Esophagus muscularis mucosa (tissue), 4 donors: ENCODE results near the gene PPP1R14B. TPM values are rescaled to one million over a fixed set of nuclear protein-coding genes. Genes with fewer than 3 reads are reported as not detected.

Source experiments
- DNase-seq: peaks from one replicate; pipeline ENCODE4 v3.0.0-alpha.2; 2017; ENCODE audit errors: extremely low spot score
- H3K27ac ChIP-seq, 4 donors: fragments of 200-600 bp; sonication (generic); replicated peaks in 1 of 4; 1 replicate in 3 of 4; 2 replicates in 1 of 4; pipeline ENCODE4 v1.5.1; 2016 to 2019; ENCODE audit warnings: mild to moderate bottlenecking in 1 of 4
- H3K27me3 ChIP-seq, 4 donors: fragments of 200-600 bp; sonication (generic); one replicate each; pipeline versions ENCODE4 v1.5.1 to v1.6.0; 2016 to 2019
- H3K36me3 ChIP-seq, 4 donors: fragments of 200-600 bp; sonication (generic); one replicate each; pipeline ENCODE4 v1.5.1; 2016 to 2019
- H3K4me1 ChIP-seq, 4 donors: fragments of 200-600 bp; sonication (generic); one replicate each; pipeline ENCODE4 v1.5.1; 2016 to 2019
- H3K4me3 ChIP-seq, 4 donors: fragments of 200-600 bp; sonication (generic); 1 replicate in 2 of 4; 2 replicates in 2 of 4; pipeline ENCODE4 v1.5.1; 2016 to 2019; ENCODE audit warnings: mild to moderate bottlenecking in 4 of 4, moderate library complexity in 1 of 4
- H3K9me3 ChIP-seq, 4 donors: fragments of 200-600 bp; sonication (generic); 1 replicate in 3 of 4; 2 replicates in 1 of 4; pipeline ENCODE4 v1.5.1; 2016 to 2019
- CTCF ChIP-seq, 3 experiments: fragments of 200-600 bp in 2 of 3; fragments of 450-650 bp in 1 of 3; sonication (generic) in 2 of 3; IDR thresholded peaks; one replicate each; pipeline ENCODE4 v1.5.1; 2017 to 2019; ENCODE audit warnings: antibody characterized with exemption in 3 of 3, mild to moderate bottlenecking in 2 of 3, moderate library complexity in 1 of 3
- EP300 ChIP-seq: sonication (generic); formaldehyde crosslinking; IDR thresholded peaks from one replicate; pipeline ENCODE4 v1.6.1; 2017; ENCODE audit warnings: antibody characterized with exemption
- POLR2A ChIP-seq: fragments of 450-650 bp; IDR thresholded peaks from one replicate; pipeline ENCODE4 v1.6.1; 2017; ENCODE audit warnings: antibody characterized with exemption, moderate library complexity, mild to moderate bottlenecking, low read depth
- POLR2AphosphoS5 ChIP-seq, 2 donors: sonication (generic); formaldehyde crosslinking; IDR thresholded peaks; one replicate each; pipeline ENCODE4 v1.6.1; 2017; ENCODE audit warnings: antibody characterized with exemption in 2 of 2
- WGBS: methylation state at CpG from one replicate; pipeline ENCODE4 v1.1.5; 2018; 5-methylcytosine and 5-hydroxymethylcytosine counted together
- intact Hi-C: fragments of 100-400 bp; cut with DNase I; formaldehyde crosslinking; loops from one replicate; pipeline ENCODE4 v1.15.1; 2023
- total RNA-seq, 4 donors: library from RNA; depleted of rRNA; stranded (reverse); fragments of >200 nt; gene quantifications; one replicate each; pipeline versions ENCODE4 v1.1.0 to v1.2.1, GENCODE V29; 2016

PPP1R14B gene
- total RNA-seq, 4 donors from 2014 or later, result 50.4 to 92.9 (median 79.8) TPM

GRCh38 chr11:64269540-64270220 is 22.9 kb upstream of the PPP1R14B start:
- Histone ChIP-seq H3K27me3 (no peaks in the 10 kb centered on the region), H3K9me3 (no peaks in the 10 kb centered on the region), H3K27ac (peak overlapping the region; percentile 91 to 98 (median 96)), H3K4me3 (peak overlapping the region; percentile 70 to 81 (median 78)), H3K4me1 (peaks cover 34 to 37% (median 36%) of the 10 kb centered on the region in 4 donors), H3K36me3 (peaks cover 1 to 29% (median 27%) of the 10 kb centered on the region in 4 donors)
- peak in 1 of 2 donors; percentile 96 for TF ChIP-seq POLR2AphosphoS5 (IDR thresholded peaks at IDR 0.05)
- peak; percentile 4 for TF ChIP-seq POLR2A
- TF ChIP-seq CTCF (IDR thresholded peaks at IDR 0.05), result peak in 1 of 3 experiments; percentile 35
- TF ChIP-seq EP300, result no peak
- intact Hi-C loops, result loop anchor here (5.0 kb wide), 1 partner anchor 33 kb away; the partner anchor contains the start of gene CATSPERZ
- 2% methylated on average over 26 of the region's 58 CpGs for WGBS
- DNase-seq, result peak; percentile 99

GRCh38 chr11:64268893-64269539 is 22.3 kb upstream of the PPP1R14B start:
- intact Hi-C loops, result loop anchor here (5.0 kb wide), 1 partner anchor 33 kb away; the partner anchor contains the start of gene CATSPERZ
- 4% methylated on average over 5 of the region's 34 CpGs for WGBS

GRCh38 chr11:64268025-64268892 is 21.5 kb upstream of the PPP1R14B start:
- intact Hi-C loops, result loop anchor here (5.0 kb wide), 1 partner anchor 34 kb away; the partner anchor contains the start of gene CATSPERZ
- TF ChIP-seq POLR2A, result no peak
- TF ChIP-seq CTCF (IDR thresholded peaks at IDR 0.05), result no peak
- no peak for TF ChIP-seq POLR2AphosphoS5 (IDR thresholded peaks at IDR 0.05)
- no peak for TF ChIP-seq EP300
- H3K4me1 ChIP-seq, result peaks cover 34 to 37% (median 35%) of the 10 kb centered on the region in 4 donors
- no peaks in the 10 kb centered on the region for H3K9me3 ChIP-seq
- peak overlapping the region; percentile 70 to 81 (median 78) for H3K4me3 ChIP-seq
- DNase-seq, result no peak
- no peaks in the 10 kb centered on the region for H3K27me3 ChIP-seq
- 40% methylated on average over 17 of the region's 23 CpGs for WGBS
- peaks cover 9 to 43% (median 41%) of the 10 kb centered on the region in 4 donors for H3K36me3 ChIP-seq
- peak overlapping the region; percentile 91 to 98 (median 96) for H3K27ac ChIP-seq

More at GRCh38 chr11:64268893-64269539, 22.3 kb upstream of the PPP1R14B start:
- no peaks in the 10 kb centered on the region for H3K9me3 ChIP-seq
- peak overlapping the region; percentile 91 to 98 (median 96) for H3K27ac ChIP-seq
- H3K4me1 ChIP-seq, result peaks cover 34 to 37% (median 36%) of the 10 kb centered on the region in 4 donors
- TF ChIP-seq POLR2AphosphoS5 (IDR thresholded peaks at IDR 0.05) (peak in 1 of 2 donors; percentile 45), EP300 (no peak)
- peaks cover 8 to 36% (median 34%) of the 10 kb centered on the region in 4 donors for H3K36me3 ChIP-seq
- DNase-seq, result no peak
- H3K4me3 ChIP-seq, result peak overlapping the region; percentile 70 to 81 (median 78)
- H3K27me3 ChIP-seq, result no peaks in the 10 kb centered on the region

GRCh38 chr11:64267207-64267945 is 20.6 kb upstream of the PPP1R14B start:
- Histone ChIP-seq H3K9me3 (no peaks in the 10 kb centered on the region), H3K27ac (peak overlapping the region; percentile 91 to 98 (median 96)), H3K4me3 (no peak overlapping the region), H3K4me1 (peaks cover 32 to 33% (median 33%) of the 10 kb centered on the region in 4 donors), H3K36me3 (peaks cover 13 to 51% (median 49%) of the 10 kb centered on the region in 4 donors), H3K27me3 (no peaks in the 10 kb centered on the region)
- intact Hi-C loops, result loop anchor here (5.0 kb wide), 1 partner anchor 35 kb away; the partner anchor contains the start of gene CATSPERZ
- TF ChIP-seq POLR2A (no peak), POLR2AphosphoS5 (IDR thresholded peaks at IDR 0.05) (no peak), CTCF (IDR thresholded peaks at IDR 0.05) (no peak), EP300 (no peak)
- no peak for DNase-seq
- WGBS, result 72% methylated on average over 24 of the region's 27 CpGs
